ENCODE measurements around the gene MAGI1.

DNA sequence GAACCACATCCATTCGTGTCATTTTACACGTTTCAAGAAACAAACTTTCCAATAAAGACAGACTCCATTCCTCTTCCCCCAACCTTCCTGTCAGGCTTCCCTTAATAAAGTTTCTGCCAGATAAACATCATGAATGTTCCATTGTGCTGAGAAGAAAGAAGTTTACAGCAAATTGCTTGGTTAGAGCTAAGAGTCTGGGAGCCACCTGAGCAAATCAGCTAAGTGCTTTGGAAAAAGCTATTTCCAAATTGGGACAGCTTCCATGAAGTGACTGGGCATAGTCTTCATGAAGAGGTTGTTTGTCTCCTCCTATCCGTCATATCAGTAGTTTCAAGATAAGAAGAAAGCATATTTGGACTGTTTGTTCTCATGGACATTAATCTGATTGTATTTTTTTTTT lies 77.0 kb downstream of the MAGI1 start:
- TF ChIP-seq POLR2AphosphoS5 (IDR thresholded peaks at IDR 0.05) (no peak), POLR2A (IDR thresholded peaks at IDR 0.05) (no peak)
- TF ChIP-seq, protein P1, sequence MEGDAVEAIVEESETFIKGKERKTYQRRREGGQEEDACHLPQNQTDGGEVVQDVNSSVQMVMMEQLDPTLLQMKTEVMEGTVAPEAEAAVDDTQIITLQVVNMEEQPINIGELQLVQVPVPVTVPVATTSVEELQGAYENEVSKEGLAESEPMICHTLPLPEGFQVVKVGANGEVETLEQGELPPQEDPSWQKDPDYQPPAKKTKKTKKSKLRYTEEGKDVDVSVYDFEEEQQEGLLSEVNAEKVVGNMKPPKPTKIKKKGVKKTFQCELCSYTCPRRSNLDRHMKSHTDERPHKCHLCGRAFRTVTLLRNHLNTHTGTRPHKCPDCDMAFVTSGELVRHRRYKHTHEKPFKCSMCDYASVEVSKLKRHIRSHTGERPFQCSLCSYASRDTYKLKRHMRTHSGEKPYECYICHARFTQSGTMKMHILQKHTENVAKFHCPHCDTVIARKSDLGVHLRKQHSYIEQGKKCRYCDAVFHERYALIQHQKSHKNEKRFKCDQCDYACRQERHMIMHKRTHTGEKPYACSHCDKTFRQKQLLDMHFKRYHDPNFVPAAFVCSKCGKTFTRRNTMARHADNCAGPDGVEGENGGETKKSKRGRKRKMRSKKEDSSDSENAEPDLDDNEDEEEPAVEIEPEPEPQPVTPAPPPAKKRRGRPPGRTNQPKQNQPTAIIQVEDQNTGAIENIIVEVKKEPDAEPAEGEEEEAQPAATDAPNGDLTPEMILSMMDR (IDR thresholded peaks at IDR 0.05): no peak

All from prostate gland (tissue), 2 donors.